ENCODE results near the gene KRTAP22-2. TPM values are rescaled to one million over a fixed set of nuclear protein-coding genes. Genes with fewer than 3 reads are reported as not detected.

KRTAP22-2 gene
- not detected for total RNA-seq

DNA sequence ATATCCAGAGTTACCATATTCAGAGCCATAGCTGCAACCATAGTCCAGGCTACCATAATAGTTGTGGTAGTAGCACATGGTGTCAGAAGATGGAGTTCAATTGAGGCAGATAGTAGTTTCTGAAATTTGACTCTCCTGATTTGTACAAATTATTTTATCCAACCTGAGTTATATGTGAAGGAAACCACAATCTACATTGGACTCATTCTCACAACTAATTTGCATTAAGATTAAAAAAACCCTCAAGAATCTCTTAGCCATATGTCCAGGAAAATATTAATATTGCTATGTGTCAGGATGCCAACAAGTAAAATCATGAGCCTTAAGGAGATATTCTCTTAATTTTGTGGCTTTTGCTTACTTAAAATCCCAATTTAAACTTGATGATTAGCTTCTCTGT lies at the start of gene KRTAP22-2:
Gene KRTAP22-2 (minus strand): TSS at position 101 of the 400 bp plus-strand sequence.
- no peak for DNase-seq (ENCODE audit: low spot score)

DNA sequence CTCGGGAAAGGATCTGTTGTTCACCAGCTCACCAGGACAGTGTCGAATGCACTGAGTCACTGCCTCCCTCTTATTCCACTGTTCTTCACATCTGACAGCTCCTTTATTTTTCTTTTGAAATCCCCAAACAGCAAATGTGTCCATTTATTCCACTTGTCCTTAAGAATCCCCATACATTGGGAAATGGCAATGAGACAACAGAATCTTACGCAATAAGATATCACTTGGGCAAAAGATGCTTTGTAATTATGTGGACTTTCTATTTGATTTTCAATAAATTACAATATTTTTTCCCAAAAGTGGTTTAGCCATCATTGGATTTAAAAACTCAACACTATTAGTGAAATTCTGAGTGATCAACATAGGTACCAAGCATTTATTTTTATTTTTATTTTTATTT lies 48.5 kb upstream of the KRTAP22-2 start:
- DNase-seq (ENCODE audit: low spot score), result no peak

DNA sequence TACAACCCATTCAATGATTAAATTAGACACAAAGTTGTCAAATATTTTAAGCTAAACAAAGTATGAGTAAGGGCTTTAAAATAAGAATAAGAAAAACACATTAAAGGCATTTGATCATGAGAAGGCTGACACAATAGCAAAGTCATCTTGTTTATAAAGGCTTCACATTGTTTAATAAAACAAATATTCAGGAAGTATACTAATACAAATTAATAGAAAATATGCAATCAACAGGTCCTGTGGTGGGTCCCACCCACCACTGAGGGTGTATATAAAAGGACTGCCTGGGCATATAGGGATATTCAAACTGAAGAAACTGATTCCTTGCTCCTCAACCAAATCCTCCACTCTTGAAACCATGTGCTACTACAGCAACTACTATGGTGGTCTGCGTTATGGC lies 44.7 kb upstream of the KRTAP22-2 start, which contains the start of gene KRTAP20-2:
Gene KRTAP20-2 (plus strand): TSS at position 301 of the 400 bp plus-strand sequence. CDS start 58 bp downstream, at position 359.
- no peak for DNase-seq (ENCODE audit: low spot score)

DNA sequence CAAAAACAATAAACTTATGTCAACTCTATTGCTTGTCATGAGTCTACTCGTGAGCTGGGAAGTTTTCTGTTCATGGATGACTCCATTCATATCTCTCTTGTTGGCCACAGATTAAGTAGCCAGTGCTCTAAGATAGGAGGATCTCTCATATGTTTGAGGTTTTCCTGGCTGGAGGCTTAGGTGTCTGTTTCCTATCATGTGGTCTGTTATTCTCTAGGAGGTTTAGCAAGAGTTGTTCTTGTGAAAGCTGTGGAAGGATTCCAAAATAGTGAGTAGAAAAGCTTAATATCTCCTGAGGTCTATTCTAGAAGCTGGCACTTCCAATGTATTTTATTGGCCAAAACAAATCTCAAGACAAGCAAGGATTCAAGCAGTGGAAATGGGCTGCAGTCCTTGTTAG lies 39.0 kb upstream of the KRTAP22-2 start:
- no peak for DNase-seq (ENCODE audit: low spot score)

DNA sequence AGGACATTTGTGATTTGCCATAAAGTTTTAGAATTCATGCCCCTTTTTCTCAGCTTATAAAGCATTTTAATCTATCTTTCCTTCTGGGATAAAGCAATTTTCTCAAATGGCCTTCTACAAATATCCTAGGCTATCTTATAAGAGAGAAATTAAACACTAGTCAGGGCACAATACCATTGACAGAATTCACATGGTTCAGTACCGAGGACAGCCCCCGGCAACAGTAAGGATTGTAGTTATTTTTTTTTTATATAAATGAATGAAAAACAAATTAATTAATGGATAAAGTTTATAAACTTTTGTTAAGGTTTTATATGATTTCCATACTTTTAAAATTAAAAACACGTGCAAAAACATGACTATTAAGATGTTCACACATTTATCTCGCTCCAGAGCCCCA lies 37.9 kb upstream of the KRTAP22-2 start:
- no peak for DNase-seq (ENCODE audit: low spot score)

DNA sequence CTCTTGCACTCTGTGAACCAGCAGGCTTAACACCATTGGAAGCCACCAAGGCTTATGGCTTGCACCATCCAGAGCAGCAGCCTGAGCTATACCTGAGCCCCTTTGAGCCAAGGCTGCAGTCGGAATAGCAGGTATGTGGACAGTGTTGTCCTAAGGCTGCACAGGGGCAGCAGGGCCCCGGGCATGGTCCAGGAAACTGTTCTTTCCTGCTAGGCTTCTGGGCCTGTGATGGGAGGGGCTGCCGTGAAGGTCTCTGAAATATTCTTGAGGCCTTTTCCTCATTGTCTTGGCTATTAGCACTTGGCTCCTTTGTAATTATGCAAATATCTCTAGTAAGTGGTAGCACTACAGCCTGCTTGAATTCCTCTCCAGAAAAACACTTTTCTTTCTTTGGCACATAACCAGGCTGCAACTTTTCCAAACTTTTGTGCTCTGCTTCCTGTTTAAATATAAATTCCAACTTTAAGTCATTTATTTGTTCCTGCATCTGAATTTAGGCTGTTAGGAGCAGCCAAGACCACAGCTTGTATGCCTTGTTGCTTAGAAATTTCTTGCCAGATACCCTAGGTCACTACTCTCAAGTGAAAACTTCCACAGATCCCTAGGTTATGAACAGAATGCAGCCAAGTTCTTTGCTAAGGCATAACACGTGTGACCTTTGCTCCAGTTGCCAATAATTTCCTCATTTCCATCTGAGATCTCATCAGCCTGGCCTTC lies 35.4 kb upstream of the KRTAP22-2 start:
- DNase-seq (ENCODE audit: low spot score), result no peak

DNA sequence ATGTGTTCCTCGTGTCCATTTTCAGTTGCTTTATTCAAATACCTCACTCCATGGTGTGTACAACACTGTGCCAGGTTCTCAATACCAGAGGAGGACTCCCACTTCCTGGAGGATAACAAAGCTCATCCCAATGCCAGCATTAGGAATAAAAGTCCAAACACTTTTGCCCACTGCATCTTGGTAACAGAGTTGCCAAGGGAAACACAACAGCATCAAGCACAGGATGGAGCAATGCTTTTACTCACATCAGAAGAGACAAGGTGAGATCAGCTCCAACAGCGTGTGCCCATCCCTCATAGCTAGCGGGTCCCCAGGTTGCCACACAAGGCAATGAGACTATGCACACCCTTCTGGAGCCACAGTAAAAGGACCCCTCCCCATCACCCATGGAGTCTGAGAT lies 33.2 kb upstream of the KRTAP22-2 start:
- no peak for DNase-seq (ENCODE audit: low spot score)

DNA sequence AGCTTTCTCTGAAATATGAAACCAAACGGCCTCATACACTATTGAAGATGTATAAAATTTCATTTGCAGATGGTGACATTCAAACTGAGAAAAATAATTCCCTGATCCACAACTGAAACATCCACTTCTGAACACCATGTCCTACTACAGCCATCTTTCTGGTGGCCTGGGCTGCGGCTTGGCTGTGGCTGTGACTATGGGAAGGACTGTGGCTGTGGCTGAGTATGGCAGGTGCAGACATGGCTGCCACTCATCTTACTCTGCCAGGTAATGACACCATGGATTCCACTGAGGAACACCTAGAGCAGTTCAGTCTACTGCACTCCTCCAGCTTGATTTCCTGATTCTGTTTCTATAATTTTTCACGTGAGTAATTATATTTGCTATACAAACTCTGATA lies 30.3 kb upstream of the KRTAP22-2 start, which contains the start of gene KRTAP20-4:
Gene KRTAP20-4 (plus strand): TSS at position 106 of the 400 bp plus-strand sequence.
- no peak for DNase-seq (ENCODE audit: low spot score)

DNA sequence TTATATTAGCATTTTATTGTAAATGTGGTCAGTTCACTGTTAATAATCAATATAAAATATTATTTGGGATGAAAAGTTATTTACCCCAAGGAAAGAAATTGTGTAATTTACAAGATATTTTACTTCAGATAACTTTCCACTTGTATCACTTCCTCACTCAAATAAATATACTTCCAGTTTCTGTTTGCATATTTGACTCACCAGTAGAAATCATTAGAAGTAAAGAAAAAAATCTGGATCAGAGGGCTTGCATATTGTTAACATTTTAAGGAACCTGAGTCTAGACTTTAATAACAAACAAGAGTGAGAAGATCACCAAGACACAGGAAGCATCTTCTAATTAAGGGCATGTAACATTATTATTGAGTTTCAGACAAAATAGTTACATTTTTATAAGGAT lies 29.9 kb upstream of the KRTAP22-2 start:
- DNase-seq (ENCODE audit: low spot score), result no peak

DNA sequence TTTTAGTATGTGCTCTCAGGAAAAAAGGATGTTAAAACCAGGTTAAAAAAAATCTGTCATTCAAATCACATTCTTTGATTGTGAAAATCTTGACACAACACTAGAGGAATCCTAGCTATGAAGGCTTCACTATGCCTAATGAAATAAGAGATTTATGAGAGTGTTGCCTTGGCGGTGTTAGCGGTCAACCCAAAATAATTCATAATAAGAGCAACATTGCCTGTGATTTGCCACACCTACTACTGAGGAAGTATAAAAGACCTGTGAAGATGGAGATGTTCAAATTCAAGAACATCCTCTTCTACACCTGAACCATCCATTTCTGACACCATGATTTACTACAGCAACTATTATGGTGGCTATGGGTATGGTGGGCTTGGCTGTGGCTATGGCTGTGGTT lies 25.9 kb upstream of the KRTAP22-2 start, which contains the start of gene KRTAP20-1:
Gene KRTAP20-1 (plus strand): TSS at position 301 of the 400 bp plus-strand sequence. CDS start 30 bp downstream, at position 331.
- DNase-seq (ENCODE audit: low spot score), result no peak

DNA sequence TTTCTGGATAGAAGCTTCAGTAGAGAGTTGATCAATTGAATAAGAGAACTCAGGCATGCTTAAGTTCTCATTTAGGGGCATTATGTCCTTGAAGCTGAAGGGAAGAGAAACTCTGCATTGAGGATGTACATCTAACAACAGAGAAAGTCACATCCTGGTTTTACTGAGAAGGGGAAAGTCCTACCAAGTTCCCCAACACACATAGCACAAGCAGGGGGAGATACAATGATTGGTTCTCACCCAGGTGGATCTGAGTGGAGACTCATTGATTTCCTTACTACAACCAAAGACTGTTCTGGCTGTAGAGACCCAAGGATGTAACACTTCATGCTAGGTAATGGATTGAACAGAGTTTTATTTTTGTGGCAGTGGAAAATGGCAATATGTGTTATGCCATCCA lies 25.0 kb upstream of the KRTAP22-2 start:
- DNase-seq (ENCODE audit: low spot score), result no peak

DNA sequence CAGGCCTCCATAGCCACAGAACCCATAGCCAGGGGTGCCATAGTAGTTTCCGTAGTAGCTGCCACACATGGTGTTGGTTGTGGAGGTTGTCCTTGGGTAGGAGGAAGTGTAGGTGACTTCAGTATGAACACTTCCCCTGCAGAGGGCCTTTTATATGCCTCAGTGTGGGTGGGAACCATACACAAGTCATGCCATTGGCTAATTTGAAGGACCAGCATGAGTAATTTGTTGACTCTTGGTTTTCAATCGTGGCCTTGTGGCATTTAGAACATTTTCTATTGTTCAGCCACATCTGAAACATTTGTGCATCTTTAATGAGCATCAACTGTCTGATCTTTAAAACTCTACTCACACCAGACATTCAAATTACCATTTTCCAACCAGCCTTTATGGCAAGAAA lies 23.6 kb upstream of the KRTAP22-2 start, which contains the start of gene KRTAP6-1:
Gene KRTAP6-1 (minus strand): TSS at position 95 of the 400 bp plus-strand sequence. CDS start 26 bp downstream, at position 69.
- DNase-seq (ENCODE audit: low spot score), result no peak

DNA sequence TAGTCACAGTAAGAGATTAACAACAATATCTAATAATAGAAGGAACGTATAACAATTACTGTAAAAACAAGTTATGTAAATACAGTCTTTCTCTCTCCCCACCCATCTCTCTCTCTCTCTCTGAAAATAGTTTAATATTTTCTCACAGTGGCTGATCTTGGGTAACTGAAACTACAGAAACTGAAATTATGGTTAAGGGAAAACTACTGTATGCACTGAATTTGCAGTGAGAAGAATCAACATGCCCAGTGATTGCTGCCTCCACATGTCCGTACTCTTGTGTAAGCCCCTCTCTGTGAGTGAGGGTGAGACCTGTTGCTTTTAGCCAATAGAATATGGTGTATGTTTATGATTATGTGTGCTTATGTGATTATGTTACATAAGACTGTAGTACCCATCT lies 21.9 kb upstream of the KRTAP22-2 start:
- DNase-seq (ENCODE audit: low spot score), result no peak

DNA sequence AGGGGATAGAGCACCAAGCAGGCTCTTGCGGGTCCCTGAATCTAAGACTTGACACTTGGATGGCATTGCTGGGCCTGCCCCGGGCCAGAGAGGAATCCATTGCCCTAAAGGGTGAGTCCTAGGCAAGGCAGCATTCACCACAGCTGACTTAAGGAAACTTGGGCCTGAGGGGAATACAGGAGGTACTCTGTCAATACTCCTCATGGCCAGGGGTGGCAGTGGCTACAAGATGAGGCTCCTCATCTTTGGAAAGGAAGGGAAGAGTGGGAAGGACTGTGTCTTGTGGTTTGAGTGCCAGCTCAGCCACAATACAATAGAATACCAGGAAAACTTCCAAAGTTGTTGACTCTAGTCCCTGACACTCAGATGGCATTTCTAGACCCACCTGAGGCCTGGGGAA lies 15.8 kb upstream of the KRTAP22-2 start:
- DNase-seq (ENCODE audit: low spot score), result no peak

DNA sequence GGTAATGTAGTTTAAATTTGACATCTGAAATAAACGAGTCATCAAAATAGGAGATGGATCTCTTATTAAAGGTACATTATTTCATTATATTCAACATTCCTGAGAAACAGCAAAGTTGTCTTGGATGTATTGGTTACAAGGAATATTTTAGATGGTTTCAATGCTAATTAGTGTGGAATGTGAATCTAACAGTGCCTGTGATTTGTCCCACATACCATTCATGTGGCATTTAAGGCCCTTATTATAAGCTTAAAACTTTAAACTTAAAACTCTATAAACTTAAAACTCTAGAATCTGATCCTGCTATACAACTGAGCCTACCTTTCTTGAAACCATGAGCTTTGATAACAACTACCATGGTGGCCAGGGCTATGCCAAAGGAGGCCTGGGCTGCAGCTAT lies 10.6 kb upstream of the KRTAP22-2 start, which contains the start of gene KRTAP22-1:
Gene KRTAP22-1 (plus strand): TSS at position 301 of the 400 bp plus-strand sequence.
- no peak for DNase-seq (ENCODE audit: low spot score)

DNA sequence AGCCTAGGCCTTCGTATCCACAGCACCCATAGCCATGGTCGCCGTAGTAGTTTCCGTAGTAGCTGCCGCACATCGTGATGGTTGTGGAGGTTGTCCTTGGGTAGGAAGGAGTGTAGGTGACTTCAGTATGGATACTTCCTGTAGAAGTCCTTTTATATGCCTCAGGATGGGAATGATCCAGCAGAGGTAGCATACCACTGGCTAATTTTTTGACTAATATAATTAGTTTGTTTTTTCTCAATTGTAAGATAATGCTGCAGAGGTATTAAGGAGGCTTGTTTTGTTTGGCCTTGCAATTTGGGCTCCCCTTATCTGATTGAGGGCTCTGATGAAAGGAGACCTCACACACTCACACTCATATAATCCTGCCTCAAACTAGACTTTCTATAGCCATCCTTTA lies 8.6 kb upstream of the KRTAP22-2 start, which contains the start of gene KRTAP6-2:
Gene KRTAP6-2 (minus strand): TSS at position 101 of the 400 bp plus-strand sequence. CDS start 28 bp downstream, at position 73.
- DNase-seq (ENCODE audit: low spot score), result no peak

DNA sequence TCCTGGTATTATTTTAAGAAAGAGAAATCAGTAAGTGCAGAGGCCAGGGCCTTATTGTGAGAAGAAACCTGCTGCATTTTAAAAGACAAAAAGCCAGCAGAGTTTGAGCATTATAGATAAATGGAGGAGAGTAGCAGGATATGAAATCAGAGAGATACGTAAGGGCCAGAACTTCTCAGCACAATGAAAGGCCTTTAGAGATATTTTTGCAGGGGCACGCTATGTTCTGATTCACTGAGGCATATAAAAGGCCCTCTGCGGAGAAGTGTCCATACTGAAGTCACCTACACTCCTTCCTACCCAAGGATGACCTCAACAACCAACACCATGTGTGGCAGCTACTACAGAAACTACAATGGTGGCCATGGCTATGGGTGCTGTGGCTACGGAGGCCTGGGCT lies 1.9 kb upstream of the KRTAP22-2 start, which contains the start of gene KRTAP6-3:
Gene KRTAP6-3 (plus strand): TSS at position 301 of the 400 bp plus-strand sequence. CDS start 6 bp downstream, at position 307.
- no peak for DNase-seq (ENCODE audit: low spot score)

DNA sequence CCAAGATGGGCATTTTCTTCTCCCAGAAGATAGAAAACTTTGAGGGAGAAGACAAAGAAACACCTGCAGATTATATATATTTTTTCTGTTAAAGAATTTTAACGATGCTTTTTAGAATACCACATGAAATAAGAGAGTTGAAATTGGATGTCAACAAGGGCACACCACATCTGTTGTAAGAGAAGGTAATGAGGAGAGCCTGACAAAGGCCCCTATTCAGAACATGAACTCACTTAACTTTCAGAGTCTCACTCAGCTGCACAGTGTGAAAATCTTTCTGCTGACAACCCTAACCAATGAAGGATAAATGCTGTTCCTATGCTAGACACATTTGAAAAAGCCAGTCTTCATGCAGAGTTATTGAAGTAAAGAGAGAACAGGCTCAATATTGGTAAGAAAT lies 7.3 kb downstream of the KRTAP22-2 start:
- DNase-seq (ENCODE audit: low spot score), result no peak

DNA sequence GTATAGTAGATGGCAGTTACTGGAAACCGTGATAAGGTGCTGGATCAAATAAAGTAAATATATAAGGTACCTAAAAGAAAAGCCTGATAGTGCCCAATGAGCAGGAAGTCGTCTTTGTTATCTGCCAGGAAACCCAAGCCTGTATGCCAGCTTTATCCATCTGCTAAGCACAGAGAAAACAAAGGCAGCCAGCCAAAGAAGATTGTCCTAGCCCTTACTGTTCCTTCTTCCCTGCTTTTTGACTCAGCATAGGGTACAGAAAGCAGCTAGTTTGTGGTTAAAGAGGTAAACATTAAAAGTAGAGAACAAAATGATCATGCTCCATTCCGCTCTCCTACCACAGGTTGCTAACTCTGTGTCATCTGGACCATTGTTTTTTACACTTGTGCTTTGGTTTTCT lies 10.1 kb downstream of the KRTAP22-2 start:
- DNase-seq (ENCODE audit: low spot score), result no peak

DNA sequence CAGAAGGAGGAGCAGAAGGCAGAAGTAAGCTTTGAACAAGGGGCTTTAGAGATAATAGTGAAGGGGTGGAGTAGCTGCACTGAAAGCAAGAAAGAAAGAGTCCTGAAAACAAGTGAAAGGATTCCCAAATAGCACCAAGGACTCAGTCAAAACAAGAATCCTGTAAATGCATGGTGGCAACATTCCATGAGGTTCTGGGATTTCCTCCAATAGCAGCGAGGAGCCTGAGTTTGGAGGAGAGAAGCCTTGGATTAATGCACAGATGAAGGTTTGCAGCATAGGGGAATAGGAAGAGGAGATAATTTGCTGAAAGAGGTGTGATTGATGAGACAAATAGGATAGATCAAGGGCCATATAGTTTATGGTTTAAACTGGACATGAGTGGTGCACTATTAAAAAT lies 10.9 kb downstream of the KRTAP22-2 start:
- DNase-seq (ENCODE audit: low spot score), result no peak

DNA sequence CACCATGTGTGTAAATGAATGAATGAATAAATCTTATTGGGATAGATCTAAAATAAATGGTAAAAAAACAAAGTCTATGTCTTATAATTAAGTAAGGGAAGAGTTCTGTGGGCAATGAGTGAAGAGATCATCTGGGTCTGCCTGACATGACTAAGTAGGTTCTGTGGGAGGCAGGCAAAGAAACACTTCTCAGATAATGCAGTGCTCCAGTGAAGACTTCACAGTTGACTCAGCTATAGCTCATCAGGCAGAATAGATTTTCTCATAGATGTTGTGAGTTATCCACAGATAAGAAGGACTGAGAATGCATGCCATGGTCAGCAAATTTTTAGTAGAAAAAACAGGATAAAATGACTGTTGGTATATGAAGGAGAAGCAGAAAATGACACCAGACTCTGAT lies 12.4 kb downstream of the KRTAP22-2 start:
- DNase-seq (ENCODE audit: low spot score), result no peak

DNA sequence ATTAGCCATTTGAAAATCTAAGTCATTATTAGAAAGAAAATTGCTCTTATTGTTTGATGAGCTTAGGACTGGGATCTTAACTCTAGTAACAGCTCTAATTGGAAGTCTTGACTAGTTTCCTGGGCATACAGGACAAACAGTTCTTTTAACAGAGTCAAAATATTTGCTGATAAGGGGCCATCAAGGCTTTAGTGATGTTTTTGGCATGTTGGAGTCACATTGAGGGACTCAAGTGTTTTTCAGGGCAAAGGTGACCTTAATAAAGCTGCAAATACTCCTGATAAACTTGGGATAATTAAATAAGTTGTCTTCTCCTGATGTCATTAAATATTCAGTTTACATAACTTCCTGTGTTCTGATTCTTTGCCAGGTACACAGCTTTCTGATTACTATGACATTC lies 22.6 kb downstream of the KRTAP22-2 start:
- DNase-seq (ENCODE audit: low spot score), result no peak

DNA sequence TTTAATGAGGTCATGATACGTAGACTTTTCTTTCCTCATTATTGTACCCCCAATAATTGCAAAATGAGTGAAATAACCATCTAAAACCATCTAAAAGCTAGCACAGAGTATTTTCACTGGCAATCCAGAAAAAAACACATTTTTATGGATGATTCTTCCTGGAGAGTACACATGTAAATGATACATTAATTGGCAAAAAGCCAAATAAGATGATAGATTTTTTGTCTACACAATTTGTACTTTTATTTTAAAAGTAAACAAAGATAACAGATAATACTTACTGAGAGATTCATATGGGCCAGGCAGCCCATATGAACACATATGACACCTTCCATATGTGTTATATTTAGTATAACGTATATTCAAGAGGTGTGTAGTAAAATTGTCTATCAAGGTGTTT lies 26.6 kb downstream of the KRTAP22-2 start:
- DNase-seq (ENCODE audit: low spot score), result no peak
